Omental fat pad (tissue), 4 donors: ENCODE results near the gene PRKCQ. TPM values are rescaled to one million over a fixed set of nuclear protein-coding genes. Genes with fewer than 3 reads are reported as not detected.

ENCODE experiments used
- ATAC-seq: fragments of 150-250 bp; one replicate; pipeline ENCODE4 v1.9.1; 2016; ENCODE audit warnings: mild to moderate bottlenecking, moderate library complexity; ENCODE audit not compliant: low FRiP score
- DNase-seq: peaks from one replicate; pipeline ENCODE4 v3.0.0-alpha.2; 2019; ENCODE audit warnings: low spot score
- CTCF ChIP-seq, 3 donors: fragments of 450-650 bp; IDR thresholded peaks; one replicate each; pipeline ENCODE4 v1.5.1; 2016 to 2017; ENCODE audit warnings: antibody characterized with exemption in 3 of 3, mild to moderate bottlenecking in 3 of 3, moderate library complexity in 2 of 3
- total RNA-seq, 4 donors: library from RNA; depleted of rRNA; stranded (reverse); fragments of >200 nt; gene quantifications; one replicate each; pipeline ENCODE4 v1.1.0, GENCODE V29; 2016

The PRKCQ gene
- total RNA-seq, 4 donors from 2014 or later = 0.56 to 1.9 (median 0.86) TPM

- TF ChIP-seq CTCF (IDR thresholded peaks at IDR 0.05) = no peak
- DNase-seq (no peak), ATAC-seq (no peak)
These were observed 18.6 kb upstream of the PRKCQ start for GRCh38 chr10:6598679-6599078.

- ATAC-seq = no peak
- DNase-seq = no peak
- no peak for TF ChIP-seq CTCF (IDR thresholded peaks at IDR 0.05)
These were observed 17.4 kb upstream of the PRKCQ start for GRCh38 chr10:6597478-6597877.

GRCh38 chr10:6595499-6595898 lies 15.4 kb upstream of the PRKCQ start:
- ATAC-seq (no peak), DNase-seq (no peak)
- no peak for TF ChIP-seq CTCF (IDR thresholded peaks at IDR 0.05)

- ATAC-seq (no peak), DNase-seq (no peak)
- no peak for TF ChIP-seq CTCF (IDR thresholded peaks at IDR 0.05)
These were observed 13.2 kb upstream of the PRKCQ start for GRCh38 chr10:6593241-6593671.

GRCh38 chr10:6592080-6592479 lies 12.0 kb upstream of the PRKCQ start:
- DNase-seq = no peak
- ATAC-seq = no peak
- TF ChIP-seq CTCF (IDR thresholded peaks at IDR 0.05) = no peak

- no peak for TF ChIP-seq CTCF (IDR thresholded peaks at IDR 0.05)
- ATAC-seq = no peak
These were observed 11.6 kb upstream of the PRKCQ start for GRCh38 chr10:6591668-6592067.

GRCh38 chr10:6590100-6590499 lies 10.0 kb upstream of the PRKCQ start:
- DNase-seq (no peak), ATAC-seq (no peak)
- no peak for TF ChIP-seq CTCF (IDR thresholded peaks at IDR 0.05)

More at GRCh38 chr10:6591668-6592067, 11.6 kb upstream of the PRKCQ start:
- no peak for DNase-seq
